Osteoblast (primary cell): ENCODE measurements around the gene NPEPL1. TPM values are rescaled to one million over a fixed set of nuclear protein-coding genes. Genes with fewer than 3 reads are reported as not detected.

Source experiments
- DNase-seq: peaks from one replicate; pipeline ENCODE4 v3.0.0; 2011; ENCODE audit warnings: low spot score, mixed read lengths; ENCODE audit not compliant: insufficient read length; ENCODE audit errors: missing footprints
- H2AFZ ChIP-seq: 2 replicates; pipeline ENCODE4 v1.6.0; 2011; ENCODE audit warnings: mild to moderate bottlenecking, low read length
- H3K27ac ChIP-seq: 2 replicates; pipeline ENCODE4 v1.5.1; 2011; ENCODE audit warnings: mild to moderate bottlenecking, low read depth, low read length, moderate library complexity
- H3K27me3 ChIP-seq: 2 replicates; pipeline ENCODE4 v1.6.0; 2012; ENCODE audit warnings: mild to moderate bottlenecking, control low read depth, inconsistent platforms, low read length, moderate library complexity; ENCODE audit not compliant: insufficient read depth
- H3K36me3 ChIP-seq: 2 replicates; pipeline ENCODE4 v1.5.1; 2011; ENCODE audit warnings: mild to moderate bottlenecking, low read length, control low read depth, moderate library complexity; ENCODE audit not compliant: insufficient read depth
- H3K4me1 ChIP-seq: 2 replicates; pipeline ENCODE4 v1.5.1; 2011; ENCODE audit warnings: mild to moderate bottlenecking, low read length, control low read depth, moderate library complexity; ENCODE audit not compliant: insufficient read depth
- H3K4me2 ChIP-seq: 2 replicates; pipeline ENCODE4 v1.6.0; 2011; ENCODE audit warnings: mild to moderate bottlenecking, low read length; ENCODE audit not compliant: insufficient read depth
- H3K4me3 ChIP-seq: fragments of 200-600 bp; sonication (generic); 3 replicates; pipeline ENCODE4 v1.5.1; 2012; ENCODE audit warnings: mild to moderate bottlenecking, low read length, inconsistent platforms; ENCODE audit not compliant: insufficient read depth
- H3K79me2 ChIP-seq: 2 replicates; pipeline ENCODE4 v1.6.0; 2012; ENCODE audit warnings: mild to moderate bottlenecking, low read length, control low read depth, inconsistent platforms; ENCODE audit not compliant: insufficient read depth
- H3K9me3 ChIP-seq: 2 replicates; pipeline ENCODE4 v1.5.1; 2011; ENCODE audit warnings: low read depth, low read length, control low read depth
- H4K20me1 ChIP-seq: 2 replicates; pipeline ENCODE4 v1.6.0; 2012; ENCODE audit warnings: mild to moderate bottlenecking, low read length, control low read depth; ENCODE audit not compliant: insufficient read depth
- CTCF ChIP-seq: IDR thresholded peaks from 2 replicates; pipeline ENCODE4 v1.5.1; 2011; ENCODE audit warnings: mild to moderate bottlenecking, low read depth, low read length, moderate library complexity; ENCODE audit errors: extremely low read depth
- total RNA-seq: library from RNA; depleted of rRNA; stranded (reverse); fragments of >200 nt; gene quantifications from 2 replicates; pipeline ENCODE4 v1.2.3, GENCODE V29; 2012

The NPEPL1 gene
- total RNA-seq, 1 donor = 29.7 TPM

- no peak for DNase-seq
- TF ChIP-seq CTCF = no peak
- Histone ChIP-seq H3K4me1 (no peaks in the 10 kb centered on the region), H3K9me3 (no peaks in the 10 kb centered on the region), H2AFZ (no peak overlapping the region), H4K20me1 (no peaks in the 10 kb centered on the region), H3K79me2 (no peaks in the 10 kb centered on the region), H3K27me3 (peaks cover 25% of the 10 kb centered on the region), H3K27ac (no peak overlapping the region), H3K4me2 (no peak overlapping the region), H3K4me3 (no peak overlapping the region), H3K36me3 (no peaks in the 10 kb centered on the region)
Observed at GRCh38 chr20:58760856-58761255, 68.3 kb downstream of the NPEPL1 start.

GRCh38 chr20:58762120-58762519 lies 69.5 kb downstream of the NPEPL1 start:
- DNase-seq = no peak
- H3K9me3 ChIP-seq = no peaks in the 10 kb centered on the region
- peaks cover 20% of the 10 kb centered on the region for H3K27me3 ChIP-seq
- H3K79me2 ChIP-seq = no peaks in the 10 kb centered on the region
- no peak overlapping the region for H3K27ac ChIP-seq
- H4K20me1 ChIP-seq = no peaks in the 10 kb centered on the region
- no peak overlapping the region for H3K4me2 ChIP-seq
- TF ChIP-seq CTCF = no peak
- H3K4me3 ChIP-seq = no peak overlapping the region
- H3K36me3 ChIP-seq = no peaks in the 10 kb centered on the region
- no peaks in the 10 kb centered on the region for H3K4me1 ChIP-seq
- H2AFZ ChIP-seq = no peak overlapping the region

GRCh38 chr20:58763076-58763475 lies 70.5 kb downstream of the NPEPL1 start:
- Histone ChIP-seq H4K20me1 (no peaks in the 10 kb centered on the region), H3K79me2 (no peaks in the 10 kb centered on the region), H3K36me3 (no peaks in the 10 kb centered on the region), H2AFZ (no peak overlapping the region), H3K4me2 (no peak overlapping the region), H3K27ac (no peak overlapping the region), H3K4me3 (no peak overlapping the region), H3K27me3 (peaks cover 20% of the 10 kb centered on the region), H3K4me1 (no peaks in the 10 kb centered on the region), H3K9me3 (no peaks in the 10 kb centered on the region)
- no peak for DNase-seq
- TF ChIP-seq CTCF = no peak

Other genes starting within 250 kb of the NPEPL1 start
- 16.3 and 16.5 TPM in 2 replicates for gene APCDD1L, start 177.4 kb upstream of the NPEPL1 start, total RNA-seq
- gene STX16, start 41.5 kb upstream of the NPEPL1 start, total RNA-seq = 24.2 and 28.6 TPM in 2 replicates
- gene GNAS-AS1, start 158.1 kb downstream of the NPEPL1 start, total RNA-seq = 0.72 and 1.5 TPM in 2 replicates
- 366 and 374 TPM in 2 replicates for gene GNAS, start 159.9 kb downstream of the NPEPL1 start, total RNA-seq